Transverse colon (tissue), 4 donors: ENCODE measurements around the gene PWP1. TPM values are rescaled to one million over a fixed set of nuclear protein-coding genes. Genes with fewer than 3 reads are reported as not detected.

Source experiments
- DNase-seq: peaks from one replicate; pipeline ENCODE4 v3.0.0-alpha.2; 2019
- H3K27ac ChIP-seq, 4 donors: fragments of 200-600 bp; sonication (generic); 2 replicates each; pipeline ENCODE4 v1.5.1; 2016 to 2018; ENCODE audit warnings: inconsistent platforms in 4 of 4
- H3K27me3 ChIP-seq: fragments of 200-600 bp; sonication (generic); 2 replicates; pipeline ENCODE4 v1.5.1; 2017; ENCODE audit warnings: inconsistent platforms
- H3K36me3 ChIP-seq, 4 donors: fragments of 200-600 bp; sonication (generic); 2 replicates each; pipeline ENCODE4 v1.5.1; 2017 to 2019; ENCODE audit warnings: inconsistent platforms in 4 of 4
- H3K4me1 ChIP-seq, 4 donors: fragments of 200-600 bp; sonication (generic); 2 replicates each; pipeline ENCODE4 v1.5.1; 2017 to 2020; ENCODE audit warnings: inconsistent platforms in 4 of 4
- H3K4me3 ChIP-seq, 4 donors: fragments of 200-600 bp; sonication (generic); 1 replicate in 1 of 4; 2 replicates in 3 of 4; pipeline versions ENCODE4 v1.5.1 to v1.6.1; 2017 to 2019; ENCODE audit warnings: inconsistent platforms in 4 of 4
- H3K9me3 ChIP-seq, 2 donors: fragments of 200-600 bp; sonication (generic); 2 replicates each; pipeline ENCODE4 v1.5.1; 2017 to 2019; ENCODE audit warnings: inconsistent platforms in 2 of 2
- CTCF ChIP-seq, 5 experiments: fragments of 200-600 bp in 3 of 5; fragments of 450-650 bp in 2 of 5; sonication (generic) in 3 of 5; IDR thresholded peaks; 1 replicate in 2 of 5; 2 replicates in 3 of 5; pipeline ENCODE4 v1.5.1; 2016 to 2017; ENCODE audit warnings: antibody characterized with exemption in 5 of 5, inconsistent platforms in 3 of 5, mild to moderate bottlenecking in 2 of 5, moderate library complexity in 1 of 5
- EP300 ChIP-seq: sonication (generic); formaldehyde crosslinking; IDR thresholded peaks from one replicate; pipeline ENCODE4 v1.6.1; 2017; ENCODE audit warnings: antibody characterized with exemption, low read depth
- POLR2A ChIP-seq: fragments of 450-650 bp; IDR thresholded peaks from one replicate; pipeline ENCODE4 v1.6.1; 2016; ENCODE audit warnings: antibody characterized with exemption, mild to moderate bottlenecking, moderate library complexity
- POLR2AphosphoS5 ChIP-seq, 3 donors: sonication (generic); formaldehyde crosslinking; IDR thresholded peaks; one replicate each; pipeline ENCODE4 v1.6.1; 2016; ENCODE audit warnings: antibody characterized with exemption in 3 of 3
- WGBS, 2 donors: methylation state at CpG; one replicate each; pipeline ENCODE4 v1.1.5; 2018; ENCODE audit warnings: low coverage in 1 of 2; 5-methylcytosine and 5-hydroxymethylcytosine counted together
- in situ Hi-C, 4 donors: fragments of 200-750 bp; cut with MboI; loops; one replicate each; pipeline versions ENCODE4 v1.15.0 to v1.15.1; 2017; ENCODE audit warnings: low sequenced_read_pairs in 3 of 4, low pct_ligation_motif_present in 1 of 4, low pct_unique_long_range_greater_than_20kb in 1 of 4
- intact Hi-C: fragments of 100-400 bp; cut with DNase I; formaldehyde crosslinking; loops from one replicate; pipeline ENCODE4 v1.15.1; 2023; ENCODE audit warnings: low total_unique reads
- total RNA-seq, 4 donors: library from RNA; depleted of rRNA; stranded (reverse); fragments of >200 nt; gene quantifications; one replicate each; pipeline ENCODE4 v1.1.0, GENCODE V29; 2016

PWP1 gene
- total RNA-seq, 4 donors from 2014 or later = 29.9 to 49.7 (median 41.4) TPM

- Histone ChIP-seq H3K4me3 (no peak overlapping the region), H3K36me3 (no peaks in the 10 kb centered on the region), H3K27me3 (no peaks in the 10 kb centered on the region), H3K4me1 (no peaks in the 10 kb centered on the region), H3K9me3 (no peaks in the 10 kb centered on the region), H3K27ac (no peak overlapping the region)
- in situ Hi-C loops = no loop called here
- TF ChIP-seq POLR2AphosphoS5 (IDR thresholded peaks at IDR 0.05) = no peak
- no peak for TF ChIP-seq POLR2A
- no peak for TF ChIP-seq CTCF (IDR thresholded peaks at IDR 0.05)
- no peak for TF ChIP-seq EP300
- 71 to 90% methylated on average over 2 to 4 of the region's 4 CpGs for WGBS, 2 donors
- DNase-seq = no peak
- intact Hi-C loops = no loop called here
Observed at GRCh38 chr12:107657133-107657532, 28.5 kb upstream of the PWP1 start.

- in situ Hi-C loops = no loop called here
- Histone ChIP-seq H3K27me3 (no peaks in the 10 kb centered on the region), H3K9me3 (no peaks in the 10 kb centered on the region), H3K4me1 (no peaks in the 10 kb centered on the region), H3K4me3 (no peak overlapping the region), H3K36me3 (no peaks in the 10 kb centered on the region), H3K27ac (no peak overlapping the region)
- no peak for DNase-seq
- intact Hi-C loops = no loop called here
- no peak for TF ChIP-seq POLR2A
- TF ChIP-seq CTCF (IDR thresholded peaks at IDR 0.05) = no peak
- TF ChIP-seq POLR2AphosphoS5 (IDR thresholded peaks at IDR 0.05) = no peak
- no peak for TF ChIP-seq EP300
- 83 to 89% methylated on average over 5 to 9 of the region's 9 CpGs for WGBS, 2 donors
Observed at GRCh38 chr12:107657621-107658020, 28.0 kb upstream of the PWP1 start.

GRCh38 chr12:107660235-107660634 is 25.4 kb upstream of the PWP1 start:
- WGBS, 2 donors = 83 to 100% methylated on average over 1 to 8 of the region's 8 CpGs
- Histone ChIP-seq H3K36me3 (no peaks in the 10 kb centered on the region), H3K27ac (no peak overlapping the region), H3K4me1 (no peaks in the 10 kb centered on the region), H3K9me3 (no peaks in the 10 kb centered on the region), H3K4me3 (no peak overlapping the region), H3K27me3 (no peaks in the 10 kb centered on the region)
- intact Hi-C loops = no loop called here
- in situ Hi-C loops = no loop called here
- DNase-seq = no peak
- TF ChIP-seq POLR2A (no peak), EP300 (no peak), CTCF (IDR thresholded peaks at IDR 0.05) (no peak), POLR2AphosphoS5 (IDR thresholded peaks at IDR 0.05) (no peak)

GRCh38 chr12:107660861-107661415 is 24.7 kb upstream of the PWP1 start:
- 70 to 80% methylated on average over 11 to 12 of the region's 12 CpGs for WGBS, 2 donors
- in situ Hi-C loops = no loop called here
- no peaks in the 10 kb centered on the region for H3K4me1 ChIP-seq
- H3K27me3 ChIP-seq = no peaks in the 10 kb centered on the region
- no peak for DNase-seq
- intact Hi-C loops = no loop called here
- no peaks in the 10 kb centered on the region for H3K36me3 ChIP-seq
- TF ChIP-seq CTCF (IDR thresholded peaks at IDR 0.05) (no peak), EP300 (no peak), POLR2A (no peak), POLR2AphosphoS5 (IDR thresholded peaks at IDR 0.05) (no peak)
- no peak overlapping the region for H3K27ac ChIP-seq
- no peak overlapping the region for H3K4me3 ChIP-seq
- H3K9me3 ChIP-seq = no peaks in the 10 kb centered on the region
